A549 (cell line): ENCODE results near the gene NRIP1.

ENCODE experiments used
- BHLHE40 ChIP-seq: IDR thresholded peaks from 2 replicates; pipeline ENCODE4 v1.6.1; 2012; ENCODE audit warnings: low read depth, low read length, inconsistent platforms
- CEBPB ChIP-seq, 2 experiments: fragments of >200 bp in 1 of 2; sonication (Bioruptor Twin) in 1 of 2; formaldehyde crosslinking in 1 of 2; IDR thresholded peaks; 2 replicates each; pipeline ENCODE4 v1.6.1; 2012 to 2016
- CHD4 ChIP-seq: fragments of 200-600 bp; sonication (generic); IDR thresholded peaks from 2 replicates; pipeline ENCODE4 v1.6.1; 2016; ENCODE audit warnings: antibody characterized with exemption, mild to moderate bottlenecking, borderline replicate concordance
- ESRRA ChIP-seq: fragments of 150-350 bp; IDR thresholded peaks from 2 replicates; pipeline ENCODE4 v1.6.1; 2014; ENCODE audit warnings: mild to moderate bottlenecking, low read length, borderline replicate concordance
- KDM1A ChIP-seq: fragments of 200-600 bp; sonication (generic); IDR thresholded peaks from 2 replicates; pipeline ENCODE4 v1.6.1; 2016; ENCODE audit warnings: low read depth, mild to moderate bottlenecking
- POLR2A ChIP-seq: IDR thresholded peaks from 2 replicates; pipeline ENCODE4 v1.6.1; 2012; ENCODE audit warnings: mild to moderate bottlenecking, low read length
- RAD21 ChIP-seq, 2 experiments: fragments of >200 bp in 1 of 2; sonication (Bioruptor Twin) in 1 of 2; formaldehyde crosslinking in 1 of 2; IDR thresholded peaks in 1 of 2; conservative IDR thresholded peaks in 1 of 2; 2 replicates in 1 of 2; 3 replicates in 1 of 2; pipeline ENCODE4 v1.6.1; 2012 to 2018; ENCODE audit warnings: inconsistent platforms in 1 of 2
- RCOR1 ChIP-seq: fragments of 150-350 bp; IDR thresholded peaks from 2 replicates; pipeline ENCODE4 v1.6.1; 2014; ENCODE audit warnings: antibody characterized with exemption, low read length, low read depth
- SMC3 ChIP-seq: fragments of >200 bp; sonication (Bioruptor Twin); formaldehyde crosslinking; IDR thresholded peaks from 3 replicates; pipeline ENCODE4 v1.6.1; 2018; ENCODE audit warnings: inconsistent platforms
- USF2 ChIP-seq: fragments of 450-650 bp; IDR thresholded peaks from 2 replicates; pipeline ENCODE4 v1.6.1; 2014; ENCODE audit warnings: antibody characterized with exemption
- ZNF302 ChIP-seq: fragments of 250-450 bp; sonication (Bioruptor Pico); IDR thresholded peaks from 2 replicates; pipeline ENCODE4 v1.9.0; 2021; ENCODE audit warnings: inconsistent platforms, mild to moderate bottlenecking, moderate library complexity
- TF ChIP-seq, protein P1 (sequence below): fragments of 200-600 bp; sonication (generic); IDR thresholded peaks from 2 replicates; pipeline ENCODE4 v1.6.1; 2016; ENCODE audit warnings: antibody characterized with exemption, mild to moderate bottlenecking, moderate library complexity
- TF ChIP-seq, protein P2 (sequence below): fragments of >200 bp; sonication (Bioruptor Twin); formaldehyde crosslinking; IDR thresholded peaks from 3 replicates; pipeline ENCODE4 v1.5.1; 2016

- TF ChIP-seq, protein P1, sequence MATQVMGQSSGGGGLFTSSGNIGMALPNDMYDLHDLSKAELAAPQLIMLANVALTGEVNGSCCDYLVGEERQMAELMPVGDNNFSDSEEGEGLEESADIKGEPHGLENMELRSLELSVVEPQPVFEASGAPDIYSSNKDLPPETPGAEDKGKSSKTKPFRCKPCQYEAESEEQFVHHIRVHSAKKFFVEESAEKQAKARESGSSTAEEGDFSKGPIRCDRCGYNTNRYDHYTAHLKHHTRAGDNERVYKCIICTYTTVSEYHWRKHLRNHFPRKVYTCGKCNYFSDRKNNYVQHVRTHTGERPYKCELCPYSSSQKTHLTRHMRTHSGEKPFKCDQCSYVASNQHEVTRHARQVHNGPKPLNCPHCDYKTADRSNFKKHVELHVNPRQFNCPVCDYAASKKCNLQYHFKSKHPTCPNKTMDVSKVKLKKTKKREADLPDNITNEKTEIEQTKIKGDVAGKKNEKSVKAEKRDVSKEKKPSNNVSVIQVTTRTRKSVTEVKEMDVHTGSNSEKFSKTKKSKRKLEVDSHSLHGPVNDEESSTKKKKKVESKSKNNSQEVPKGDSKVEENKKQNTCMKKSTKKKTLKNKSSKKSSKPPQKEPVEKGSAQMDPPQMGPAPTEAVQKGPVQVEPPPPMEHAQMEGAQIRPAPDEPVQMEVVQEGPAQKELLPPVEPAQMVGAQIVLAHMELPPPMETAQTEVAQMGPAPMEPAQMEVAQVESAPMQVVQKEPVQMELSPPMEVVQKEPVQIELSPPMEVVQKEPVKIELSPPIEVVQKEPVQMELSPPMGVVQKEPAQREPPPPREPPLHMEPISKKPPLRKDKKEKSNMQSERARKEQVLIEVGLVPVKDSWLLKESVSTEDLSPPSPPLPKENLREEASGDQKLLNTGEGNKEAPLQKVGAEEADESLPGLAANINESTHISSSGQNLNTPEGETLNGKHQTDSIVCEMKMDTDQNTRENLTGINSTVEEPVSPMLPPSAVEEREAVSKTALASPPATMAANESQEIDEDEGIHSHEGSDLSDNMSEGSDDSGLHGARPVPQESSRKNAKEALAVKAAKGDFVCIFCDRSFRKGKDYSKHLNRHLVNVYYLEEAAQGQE = no peak
- TF ChIP-seq, protein P2, sequence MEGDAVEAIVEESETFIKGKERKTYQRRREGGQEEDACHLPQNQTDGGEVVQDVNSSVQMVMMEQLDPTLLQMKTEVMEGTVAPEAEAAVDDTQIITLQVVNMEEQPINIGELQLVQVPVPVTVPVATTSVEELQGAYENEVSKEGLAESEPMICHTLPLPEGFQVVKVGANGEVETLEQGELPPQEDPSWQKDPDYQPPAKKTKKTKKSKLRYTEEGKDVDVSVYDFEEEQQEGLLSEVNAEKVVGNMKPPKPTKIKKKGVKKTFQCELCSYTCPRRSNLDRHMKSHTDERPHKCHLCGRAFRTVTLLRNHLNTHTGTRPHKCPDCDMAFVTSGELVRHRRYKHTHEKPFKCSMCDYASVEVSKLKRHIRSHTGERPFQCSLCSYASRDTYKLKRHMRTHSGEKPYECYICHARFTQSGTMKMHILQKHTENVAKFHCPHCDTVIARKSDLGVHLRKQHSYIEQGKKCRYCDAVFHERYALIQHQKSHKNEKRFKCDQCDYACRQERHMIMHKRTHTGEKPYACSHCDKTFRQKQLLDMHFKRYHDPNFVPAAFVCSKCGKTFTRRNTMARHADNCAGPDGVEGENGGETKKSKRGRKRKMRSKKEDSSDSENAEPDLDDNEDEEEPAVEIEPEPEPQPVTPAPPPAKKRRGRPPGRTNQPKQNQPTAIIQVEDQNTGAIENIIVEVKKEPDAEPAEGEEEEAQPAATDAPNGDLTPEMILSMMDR = no peak
- no peak for TF ChIP-seq POLR2A
- no peak for TF ChIP-seq USF2
- no peak for TF ChIP-seq RAD21 (conservative IDR thresholded peaks at IDR 0.05 in 1 of 2, IDR thresholded peaks at IDR 0.05 in 1 of 2)
- TF ChIP-seq ESRRA = no peak
- TF ChIP-seq SMC3 = no peak
- TF ChIP-seq CHD4 = no peak
- TF ChIP-seq RCOR1 = no peak
- no peak for TF ChIP-seq BHLHE40
- TF ChIP-seq KDM1A = no peak
- TF ChIP-seq CEBPB (IDR thresholded peaks at IDR 0.05) = no peak
- TF ChIP-seq ZNF302 (CRISPR knock-in tag) = no peak
Measured at GRCh38 chr21:15003463-15004135, 61.2 kb downstream of the NRIP1 start.
